Smooth muscle cell (in vitro differentiated cells): ENCODE results near the gene CALML6. TPM values are rescaled to one million over a fixed set of nuclear protein-coding genes. Genes with fewer than 3 reads are reported as not detected.

ENCODE experiments used
- DNase-seq: peaks from one replicate; lab custom pipeline; 2025; ENCODE audit not compliant: unreplicated experiment; lab: John Stamatoyannopoulos, UW
- H2AFZ ChIP-seq: fragments of 200-600 bp; sonication (generic); 2 replicates; pipeline ENCODE4 v1.6.0; 2016; ENCODE audit warnings: antibody characterized with exemption, low read depth, mild to moderate bottlenecking
- H3F3A ChIP-seq: fragments of 200-600 bp; sonication (generic); 2 replicates; pipeline ENCODE4 v1.6.0; 2017; ENCODE audit warnings: antibody characterized with exemption, low read depth
- H3K27ac ChIP-seq: fragments of 200-600 bp; sonication (generic); 2 replicates; pipeline ENCODE4 v1.5.1; 2016; ENCODE audit warnings: low read depth, mild to moderate bottlenecking
- H3K27me3 ChIP-seq: fragments of 200-600 bp; sonication (generic); 2 replicates; pipeline ENCODE4 v1.6.1; 2016; ENCODE audit warnings: low read depth, mild to moderate bottlenecking
- H3K36me3 ChIP-seq: fragments of 200-600 bp; sonication (generic); 2 replicates; pipeline ENCODE4 v1.5.1; 2016; ENCODE audit warnings: low read depth
- H3K4me1 ChIP-seq: fragments of 200-600 bp; sonication (generic); 2 replicates; pipeline ENCODE4 v1.5.1; 2016; ENCODE audit warnings: low read depth
- H3K4me2 ChIP-seq: fragments of 200-600 bp; sonication (generic); 2 replicates; pipeline ENCODE4 v1.6.0; 2016; ENCODE audit warnings: mild to moderate bottlenecking
- H3K4me3 ChIP-seq: fragments of 200-600 bp; sonication (generic); 2 replicates; pipeline ENCODE4 v1.5.1; 2016; ENCODE audit warnings: mild to moderate bottlenecking
- H3K79me2 ChIP-seq: fragments of 200-600 bp; sonication (generic); 2 replicates; pipeline ENCODE4 v1.6.0; 2016; ENCODE audit warnings: low read depth, mild to moderate bottlenecking
- H3K9ac ChIP-seq: fragments of 200-600 bp; sonication (generic); 2 replicates; pipeline ENCODE4 v1.6.0; 2016; ENCODE audit warnings: low read depth
- H3K9me3 ChIP-seq: fragments of 200-600 bp; sonication (generic); replicated peaks from 2 replicates; pipeline ENCODE4 v1.5.1; 2016; ENCODE audit warnings: low read depth
- H4K20me1 ChIP-seq: fragments of 200-600 bp; sonication (generic); 2 replicates; pipeline ENCODE4 v1.6.0; 2016; ENCODE audit warnings: low read depth
- WGBS: methylation state at CpG from one replicate; pipeline ENCODE4 v1.1.7; 2016; ENCODE audit warnings: low lambda C conversion rate; 5-methylcytosine and 5-hydroxymethylcytosine counted together
- polyA plus RNA-seq: library from polyadenylated mRNA; unstranded; fragments of >200 nt; fragmentation: Nextera tagmentation; extraction: Ambion mirVana; gene quantifications from 2 replicates; pipeline ENCODE4 v1.2.1, GENCODE V29; 2016
- total RNA-seq: library from RNA; depleted of rRNA; stranded (reverse); fragments of >200 nt; gene quantifications from 2 replicates; pipeline ENCODE4 v1.2.3, GENCODE V29; 2014
- TF ChIP-seq, protein P1 (sequence below): fragments of 200-600 bp; sonication (generic); IDR thresholded peaks from 2 replicates; pipeline ENCODE4 v1.5.1; 2017; ENCODE audit warnings: borderline replicate concordance, mild to moderate bottlenecking, antibody characterized with exemption; ENCODE audit not compliant: insufficient read depth, poor library complexity, severe bottlenecking

The CALML6 gene
- total and polyA plus RNA-seq, 2 experiments from 2014 or later: 0.18 to 1.3 TPM

DNA sequence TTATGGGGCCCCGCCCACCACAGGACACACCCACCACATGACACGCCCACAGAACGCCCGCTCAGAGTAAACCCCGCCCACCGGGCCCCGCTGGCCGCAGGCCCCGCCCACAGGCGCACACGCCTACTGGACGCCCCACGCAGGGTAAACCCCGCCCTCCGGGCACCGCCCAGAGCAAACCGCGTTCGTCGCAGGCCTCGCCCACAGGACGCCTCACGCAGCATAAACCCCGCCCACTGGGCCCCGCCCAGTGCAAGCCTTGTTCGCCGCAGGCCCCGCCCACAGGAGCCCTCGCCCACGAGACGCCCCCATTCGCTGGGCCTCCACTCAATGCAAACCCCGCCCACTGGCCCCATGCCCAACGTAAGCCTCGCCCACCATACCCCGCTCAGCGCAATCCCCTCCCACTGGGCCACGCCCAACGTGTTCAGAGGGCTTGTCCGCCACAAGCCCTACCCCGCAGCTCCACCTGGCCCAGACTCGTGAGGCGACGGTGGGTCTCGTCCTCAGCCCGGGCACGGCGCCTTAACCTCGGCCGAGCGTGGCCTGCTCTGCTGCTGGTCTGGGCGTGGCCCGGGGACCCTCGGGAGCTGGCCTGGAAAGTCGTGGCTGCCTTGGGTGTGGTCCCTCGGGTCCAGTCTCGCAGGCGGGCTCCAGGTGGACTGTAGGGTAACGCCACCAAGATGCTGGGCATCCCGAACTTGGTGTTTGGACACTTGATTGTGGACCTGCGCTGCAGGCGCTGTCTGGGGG, 4.4 kb downstream of the CALML6 start:
- H3K79me2 ChIP-seq: no peaks in the 10 kb centered on the region
- H3K4me2 ChIP-seq: peak overlapping the region; percentile 90
- H3F3A ChIP-seq: no peaks in the 10 kb centered on the region
- H3K4me3 ChIP-seq: peak overlapping the region; percentile 53
- no peaks in the 10 kb centered on the region for H3K9me3 ChIP-seq
- TF ChIP-seq, protein P1, sequence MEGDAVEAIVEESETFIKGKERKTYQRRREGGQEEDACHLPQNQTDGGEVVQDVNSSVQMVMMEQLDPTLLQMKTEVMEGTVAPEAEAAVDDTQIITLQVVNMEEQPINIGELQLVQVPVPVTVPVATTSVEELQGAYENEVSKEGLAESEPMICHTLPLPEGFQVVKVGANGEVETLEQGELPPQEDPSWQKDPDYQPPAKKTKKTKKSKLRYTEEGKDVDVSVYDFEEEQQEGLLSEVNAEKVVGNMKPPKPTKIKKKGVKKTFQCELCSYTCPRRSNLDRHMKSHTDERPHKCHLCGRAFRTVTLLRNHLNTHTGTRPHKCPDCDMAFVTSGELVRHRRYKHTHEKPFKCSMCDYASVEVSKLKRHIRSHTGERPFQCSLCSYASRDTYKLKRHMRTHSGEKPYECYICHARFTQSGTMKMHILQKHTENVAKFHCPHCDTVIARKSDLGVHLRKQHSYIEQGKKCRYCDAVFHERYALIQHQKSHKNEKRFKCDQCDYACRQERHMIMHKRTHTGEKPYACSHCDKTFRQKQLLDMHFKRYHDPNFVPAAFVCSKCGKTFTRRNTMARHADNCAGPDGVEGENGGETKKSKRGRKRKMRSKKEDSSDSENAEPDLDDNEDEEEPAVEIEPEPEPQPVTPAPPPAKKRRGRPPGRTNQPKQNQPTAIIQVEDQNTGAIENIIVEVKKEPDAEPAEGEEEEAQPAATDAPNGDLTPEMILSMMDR: no peak
- no peak overlapping the region for H3K27ac ChIP-seq
- H3K9ac ChIP-seq: no peak overlapping the region
- no peaks in the 10 kb centered on the region for H3K27me3 ChIP-seq
- peak; percentile 97 for DNase-seq
- peaks cover 7% of the 10 kb centered on the region for H3K4me1 ChIP-seq
- whole genome bisulfite sequencing: 22% methylated on average over 27 of the region's 62 CpGs
- no peaks in the 10 kb centered on the region for H4K20me1 ChIP-seq
- H2AFZ ChIP-seq: no peak overlapping the region
- no peaks in the 10 kb centered on the region for H3K36me3 ChIP-seq

DNA sequence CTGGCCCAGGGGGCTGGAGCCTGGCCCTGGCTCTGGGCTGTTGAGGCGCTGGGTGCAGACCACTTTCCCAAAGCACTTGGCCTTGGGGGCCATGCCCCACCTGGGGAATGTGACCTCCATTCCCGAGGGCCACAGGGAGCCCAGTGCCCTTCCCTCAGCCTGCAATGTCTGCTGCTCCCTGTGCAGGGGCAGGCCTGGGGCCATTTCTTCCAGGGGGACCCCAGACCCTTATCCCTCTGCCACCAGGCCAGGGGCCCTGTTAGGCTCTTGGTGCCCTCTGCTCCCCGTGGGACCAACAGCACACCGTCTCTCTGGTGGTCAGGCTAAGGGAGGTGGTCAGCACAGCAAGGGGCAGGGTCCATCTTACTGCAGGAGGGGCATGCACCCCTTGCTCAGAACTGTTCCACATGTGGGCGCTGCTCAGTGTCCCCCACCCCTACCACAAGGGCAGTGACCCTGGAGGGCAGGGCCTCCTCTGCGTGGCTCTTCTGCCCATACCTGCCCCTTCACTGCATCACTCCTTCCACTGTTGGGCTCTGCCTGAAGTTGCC, 5.1 kb downstream of the CALML6 start:
- no peak for DNase-seq
- no peaks in the 10 kb centered on the region for H3F3A ChIP-seq
- 85% methylated on average over 6 of the region's 6 CpGs for WGBS
- H3K9ac ChIP-seq: no peak overlapping the region
- TF ChIP-seq, protein P1: no peak
- H3K27me3 ChIP-seq: no peaks in the 10 kb centered on the region
- no peaks in the 10 kb centered on the region for H3K9me3 ChIP-seq
- no peak overlapping the region for H2AFZ ChIP-seq
- no peaks in the 10 kb centered on the region for H4K20me1 ChIP-seq
- H3K4me2 ChIP-seq: peak overlapping the region; percentile 90
- H3K79me2 ChIP-seq: no peaks in the 10 kb centered on the region
- H3K4me1 ChIP-seq: peaks cover 7% of the 10 kb centered on the region
- no peak overlapping the region for H3K27ac ChIP-seq
- no peak overlapping the region for H3K4me3 ChIP-seq
- H3K36me3 ChIP-seq: no peaks in the 10 kb centered on the region

DNA sequence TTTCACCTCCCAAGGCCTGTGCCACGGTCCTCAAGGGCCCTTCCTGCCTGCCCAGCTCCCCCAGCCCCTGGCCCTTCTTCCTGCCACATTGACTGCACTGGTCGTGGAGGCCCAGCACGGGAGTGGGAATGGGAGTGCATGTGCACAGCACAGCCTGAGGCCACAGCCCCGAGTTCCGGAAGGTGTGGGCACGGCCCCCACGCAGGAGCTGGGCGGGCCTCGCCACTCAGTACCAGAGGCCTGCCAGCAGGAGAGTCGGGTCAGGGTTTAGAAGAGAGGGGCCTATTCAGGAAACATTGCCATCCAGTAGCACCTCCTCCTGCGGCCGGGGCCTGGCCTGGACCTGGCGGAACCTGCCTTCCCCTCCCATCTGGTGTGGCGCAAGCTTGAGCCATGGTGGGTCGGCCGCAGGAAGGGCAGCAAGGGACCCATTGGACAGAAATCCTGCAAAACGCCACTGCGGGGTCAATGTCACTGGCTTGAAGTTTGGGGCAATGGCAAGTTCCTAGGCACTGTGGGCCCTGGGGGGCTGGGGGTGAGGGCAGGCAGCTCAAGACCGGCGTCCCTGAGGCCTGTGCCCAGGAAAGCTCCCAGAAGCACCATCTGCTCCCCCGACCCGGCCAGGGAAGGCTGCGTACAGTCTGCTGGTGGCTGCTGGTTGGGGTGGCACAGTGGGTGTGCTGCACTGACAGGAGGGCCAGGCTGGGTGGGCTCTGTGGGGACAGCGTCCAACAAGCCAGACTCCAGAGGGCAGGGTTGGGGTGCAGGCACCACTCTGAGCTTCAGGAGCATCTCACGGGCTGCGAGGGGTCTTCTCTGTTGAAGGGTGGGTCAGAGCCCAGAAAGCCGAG, 5.8 kb downstream of the CALML6 start:
- no peaks in the 10 kb centered on the region for H3K9me3 ChIP-seq
- TF ChIP-seq, protein P1: no peak
- H3K79me2 ChIP-seq: no peaks in the 10 kb centered on the region
- H3K9ac ChIP-seq: no peak overlapping the region
- H4K20me1 ChIP-seq: no peaks in the 10 kb centered on the region
- no peaks in the 10 kb centered on the region for H3F3A ChIP-seq
- peaks cover 7% of the 10 kb centered on the region for H3K4me1 ChIP-seq
- 95% methylated on average over 25 of the region's 27 CpGs for WGBS
- no peaks in the 10 kb centered on the region for H3K27me3 ChIP-seq
- H3K36me3 ChIP-seq: no peaks in the 10 kb centered on the region
- H3K4me2 ChIP-seq: no peak overlapping the region
- DNase-seq: no peak
- no peak overlapping the region for H2AFZ ChIP-seq
- no peak overlapping the region for H3K27ac ChIP-seq
- no peak overlapping the region for H3K4me3 ChIP-seq
